Measurements from ENCODE around the gene FOXJ3. TPM values are rescaled to one million over a fixed set of nuclear protein-coding genes. Genes with fewer than 3 reads are reported as not detected.
"Not testable (repeated sequence)": the region's sequence is repeated elsewhere in the genome, so short reads cannot be mapped to it uniquely, and the experiment has no call there.

FOXJ3 gene
- total and polyA plus RNA-seq, 8 donors = 39.6 to 65.2 (median 57.0) TPM

- Histone ChIP-seq H3K4me3 (no peak overlapping the region), H3K27ac (peak overlapping the region; percentile 26 to 49), H3K36me3 (no peaks in the 10 kb centered on the region), H3K4me1 (peaks cover 0 to 29% of the 10 kb centered on the region in 2 donors), H3K9me3 (no peaks in the 10 kb centered on the region), H3K27me3 (no peaks in the 10 kb centered on the region)
- ATAC-seq (peak; percentile 92), DNase-seq (peak in 2 of 4 donors; percentile 10 to 41)
- intact Hi-C loops (cut with DNase I) = no loop called here
- no peak for TF ChIP-seq CTCF (IDR thresholded peaks at IDR 0.05)
Observed at GRCh38 chr1:42214447-42214871, 120.6 kb downstream of the FOXJ3 start.

- no peak for ATAC-seq
- DNase-seq = no peak
- no peak for TF ChIP-seq CTCF (IDR thresholded peaks at IDR 0.05)
Observed at GRCh38 chr1:42211224-42211623, 123.8 kb downstream of the FOXJ3 start.

GRCh38 chr1:42210421-42211133 lies 124.5 kb downstream of the FOXJ3 start:
- ATAC-seq = no peak
- H3K27ac ChIP-seq = no peak overlapping the region
- H3K4me3 ChIP-seq = no peak overlapping the region
- no peak for TF ChIP-seq CTCF (IDR thresholded peaks at IDR 0.05)
- no peaks in the 10 kb centered on the region for H3K27me3 ChIP-seq
- no peak for DNase-seq
- peaks cover 0 to 25% of the 10 kb centered on the region in 2 donors for H3K4me1 ChIP-seq
- no peaks in the 10 kb centered on the region for H3K9me3 ChIP-seq
- intact Hi-C loops (cut with DNase I) = no loop called here
- H3K36me3 ChIP-seq = no peaks in the 10 kb centered on the region

More at GRCh38 chr1:42211224-42211623, 123.8 kb downstream of the FOXJ3 start:
- H3K4me3 ChIP-seq = no peak overlapping the region
- no peaks in the 10 kb centered on the region for H3K27me3 ChIP-seq
- H3K4me1 ChIP-seq = peaks cover 0 to 25% of the 10 kb centered on the region in 2 donors
- no peaks in the 10 kb centered on the region for H3K36me3 ChIP-seq
- H3K27ac ChIP-seq = no peak overlapping the region
- intact Hi-C loops (cut with DNase I) = no loop called here
- H3K9me3 ChIP-seq = no peaks in the 10 kb centered on the region

- ATAC-seq (no peak), DNase-seq (no peak)
- intact Hi-C loops (cut with DNase I) = no loop called here
- H3K27me3 ChIP-seq = no peaks in the 10 kb centered on the region
- H3K4me1 ChIP-seq = peaks cover 0 to 18% of the 10 kb centered on the region in 2 donors
- no peak for TF ChIP-seq CTCF (IDR thresholded peaks at IDR 0.05)
- H3K36me3 ChIP-seq = no peaks in the 10 kb centered on the region
- no peak overlapping the region for H3K4me3 ChIP-seq
- no peaks in the 10 kb centered on the region for H3K9me3 ChIP-seq
- no peak overlapping the region for H3K27ac ChIP-seq
Observed at GRCh38 chr1:42209526-42210251, 125.3 kb downstream of the FOXJ3 start.

GRCh38 chr1:42206930-42207329 lies 128.1 kb downstream of the FOXJ3 start:
- ATAC-seq; H3K4me1 ChIP-seq; intact Hi-C loops (cut with DNase I); DNase-seq; H3K4me3 ChIP-seq; H3K27me3 ChIP-seq; H3K9me3 ChIP-seq; H3K27ac ChIP-seq: not testable (repeated sequence)
- peaks cover 0 to 18% of the 10 kb centered on the region in 2 donors for H3K36me3 ChIP-seq

All from left lung (tissue), 10 donors.